Esophagus mucosa (tissue), 1 donor: ENCODE results near the gene MPV17L2. TPM values are rescaled to one million over a fixed set of nuclear protein-coding genes. Genes with fewer than 3 reads are reported as not detected.
"Not testable (repeated sequence)": the region's sequence is repeated elsewhere in the genome, so short reads cannot be mapped to it uniquely, and the experiment has no call there.

Experiments used
- ATAC-seq: fragments of 200-7000 bp; cut with Tn5 transposase; one replicate; pipeline ENCODE4 v1.9.1; 2020
- total RNA-seq: library from RNA; stranded (reverse); gene quantifications from one replicate; pipeline ENCODE4 v1.2.4, GENCODE V29; 2023
- donor health status: DM: yes; HTN: yes; CAD: no.

The MPV17L2 gene
- total RNA-seq, 1 donor from 2014 or later, result 6.8 TPM

DNA sequence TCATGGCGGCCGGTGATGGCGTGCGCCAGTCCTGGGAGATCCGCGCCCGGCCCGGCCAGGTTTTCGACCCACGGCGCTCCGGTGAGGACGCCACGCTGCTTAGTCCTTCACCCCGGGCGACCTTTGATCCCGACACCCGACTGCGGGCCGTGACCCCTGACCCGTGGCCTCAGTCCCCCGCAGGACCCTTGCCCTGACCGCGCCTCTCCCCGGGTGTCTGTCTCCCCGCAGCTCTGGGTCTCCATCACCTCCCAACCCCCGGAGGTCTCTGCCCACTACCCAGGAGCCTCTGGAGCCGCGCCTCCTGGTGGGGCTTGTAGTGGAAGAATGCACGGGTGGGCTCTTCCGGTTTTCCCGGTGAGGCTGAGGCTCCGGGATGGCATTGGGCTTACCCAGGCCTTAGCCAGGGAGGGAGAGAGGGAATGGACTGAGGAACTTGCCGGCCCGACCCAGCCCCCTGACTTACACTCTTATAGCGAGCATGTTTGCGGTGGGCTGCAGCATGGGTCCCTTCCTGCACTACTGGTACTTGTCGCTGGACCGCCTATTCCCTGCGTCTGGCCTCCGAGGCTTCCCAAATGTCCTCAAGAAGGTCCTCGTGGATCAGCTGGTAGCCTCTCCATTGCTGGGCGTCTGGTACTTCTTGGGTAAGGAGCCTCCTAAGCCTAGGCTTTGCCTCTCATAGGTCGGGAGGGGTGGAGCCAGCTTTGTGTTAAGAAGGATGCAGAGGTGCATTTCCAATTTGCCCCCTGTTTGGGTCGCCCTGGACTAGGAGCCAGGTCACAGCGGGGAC, 566 bp downstream of the MPV17L2 start:
- ATAC-seq, result peak; percentile 1

GRCh38 chr19:18194181-18194530, 1.1 kb downstream of the MPV17L2 start:
- no peak for ATAC-seq

DNA sequence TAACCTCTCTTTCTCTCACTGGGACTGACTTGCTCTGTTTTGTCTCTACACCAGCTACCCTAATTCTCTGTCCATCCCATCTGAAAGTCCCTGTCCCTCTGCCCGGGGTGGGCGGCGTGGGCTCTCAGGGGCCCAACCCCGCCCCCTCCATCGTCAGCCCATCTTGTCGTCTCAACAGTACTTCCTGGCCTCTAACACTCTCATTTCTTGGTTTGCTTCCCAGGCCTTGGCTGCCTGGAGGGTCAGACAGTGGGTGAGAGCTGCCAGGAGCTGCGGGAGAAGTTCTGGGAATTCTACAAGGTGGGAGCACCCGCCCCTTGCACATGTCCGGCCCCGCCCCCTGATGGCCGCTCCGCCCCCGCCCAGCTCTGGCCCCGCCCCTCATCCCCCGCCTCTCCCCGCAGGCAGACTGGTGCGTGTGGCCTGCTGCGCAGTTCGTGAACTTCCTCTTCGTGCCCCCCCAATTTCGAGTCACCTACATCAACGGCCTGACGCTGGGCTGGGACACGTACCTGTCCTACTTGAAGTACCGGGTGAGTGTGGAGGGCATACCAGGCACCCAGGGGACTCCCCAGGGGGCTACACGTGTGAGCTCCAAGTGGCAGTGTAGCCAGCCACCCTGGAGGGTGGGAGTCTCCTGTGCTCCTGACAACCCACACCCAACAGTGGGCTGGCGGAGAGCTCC, 1.7 kb downstream of the MPV17L2 start:
- no peak for ATAC-seq

GRCh38 chr19:18196511-18196845, 3.5 kb downstream of the MPV17L2 start:
- ATAC-seq, result no peak

- ATAC-seq, result no peak
Measured at GRCh38 chr19:18197306-18197705, 4.3 kb downstream of the MPV17L2 start.

DNA sequence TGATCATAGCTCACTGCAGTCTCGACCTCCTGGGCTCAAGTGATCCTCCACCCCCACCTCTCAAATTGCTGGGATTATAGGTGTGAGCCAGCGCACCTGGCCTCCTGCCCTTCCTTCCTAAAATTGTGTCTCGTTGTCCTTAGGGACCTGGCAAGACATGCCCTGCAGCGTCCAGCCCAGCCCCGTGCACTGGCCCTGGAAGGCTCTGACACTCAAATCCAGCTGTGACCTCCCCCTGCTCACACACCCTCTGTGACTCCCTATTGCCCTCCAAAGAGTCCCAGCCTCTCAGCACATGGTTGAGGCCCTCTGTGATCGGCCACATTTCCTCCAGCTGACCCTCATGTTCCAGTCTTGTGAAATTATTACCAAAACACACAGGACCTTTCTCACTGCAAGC, 4.9 kb downstream of the MPV17L2 start:
- no peak for ATAC-seq

DNA sequence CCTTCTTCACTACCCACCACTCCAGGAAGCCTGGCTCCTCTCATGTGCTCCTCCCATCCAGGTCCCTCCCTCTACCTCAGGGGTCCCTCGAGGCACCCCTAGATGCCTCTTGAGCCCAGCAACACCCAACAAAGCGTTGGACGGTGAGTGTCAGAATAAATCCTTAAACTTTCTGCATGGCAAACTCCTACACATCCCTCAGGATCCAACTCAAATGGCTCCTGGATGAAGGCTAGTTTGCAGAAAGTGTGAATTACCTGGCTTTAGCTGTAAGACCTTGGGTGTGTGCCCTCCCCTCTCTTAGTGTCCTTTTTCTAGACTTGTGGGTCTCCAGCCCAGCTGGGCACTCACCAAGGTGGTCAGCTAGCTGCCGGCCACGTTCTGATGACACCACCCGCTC, 5.4 kb downstream of the MPV17L2 start:
- ATAC-seq, result no peak

GRCh38 chr19:18202397-18202777, 9.4 kb downstream of the MPV17L2 start:
- ATAC-seq, result no peak

- peak; percentile 0 for ATAC-seq
Measured at GRCh38 chr19:18202778-18203407, 9.9 kb downstream of the MPV17L2 start.

GRCh38 chr19:18203408-18203862, 10.4 kb downstream of the MPV17L2 start:
- peak; percentile 5 for ATAC-seq

GRCh38 chr19:18203863-18204393, 10.9 kb downstream of the MPV17L2 start, which contains the start of gene RAB3A:
TSS of gene RAB3A (minus strand) at chr19:18204042. CDS start at chr19:18202740, 1,302 bp downstream.
- ATAC-seq, result peak; percentile 98

DNA sequence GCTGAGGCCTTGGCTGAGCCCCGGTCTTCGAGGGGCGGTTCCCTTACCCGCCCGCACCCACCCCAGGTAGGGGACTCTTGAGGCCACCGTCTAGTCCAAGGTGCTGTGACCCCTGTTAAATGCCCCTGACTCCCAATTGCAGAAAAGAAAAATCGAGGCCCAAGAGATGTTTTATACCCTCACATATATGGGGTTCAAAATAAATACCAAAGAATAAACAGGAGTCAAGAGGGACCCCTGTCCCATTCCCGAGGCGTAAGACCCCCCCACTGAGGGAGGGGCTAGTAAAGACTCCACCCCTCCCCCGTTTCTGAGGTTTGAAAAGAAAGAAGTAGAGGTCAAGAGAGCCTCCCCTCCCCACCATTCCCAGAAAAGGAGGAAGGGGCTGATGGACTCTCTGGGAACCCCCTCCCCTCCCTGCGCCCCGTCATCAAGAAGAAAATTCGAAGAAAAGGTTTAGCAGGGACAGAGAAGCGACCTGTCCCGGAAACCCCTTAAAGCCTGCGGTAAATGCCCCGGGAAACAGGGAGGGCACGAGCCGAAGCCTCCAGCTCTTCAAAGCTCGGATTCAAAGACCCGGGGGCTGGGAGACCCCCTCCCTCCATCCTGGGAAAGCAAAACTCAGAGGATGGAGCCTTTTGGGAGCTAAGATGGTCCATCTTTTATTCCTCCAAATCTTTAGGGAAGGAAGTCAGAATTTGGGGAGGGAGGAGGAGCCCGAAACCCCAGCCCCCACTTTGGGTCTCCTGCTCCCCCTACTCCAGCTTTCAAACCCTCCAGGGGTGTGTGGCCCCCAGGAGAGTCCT, 11.6 kb downstream of the MPV17L2 start:
- ATAC-seq, result peak; percentile 1

- peak; percentile 6 for ATAC-seq
Measured at GRCh38 chr19:18205200-18205892, 12.3 kb downstream of the MPV17L2 start.

- no peak for ATAC-seq
Measured at GRCh38 chr19:18206018-18206417, 13.0 kb downstream of the MPV17L2 start.

- ATAC-seq, result no peak
Measured at GRCh38 chr19:18208098-18208951, 15.3 kb downstream of the MPV17L2 start.

- ATAC-seq, result not testable (repeated sequence)
Measured at GRCh38 chr19:18209912-18210311, 16.9 kb downstream of the MPV17L2 start.

- ATAC-seq, result peak; percentile 6
Measured at GRCh38 chr19:18211683-18212082, 18.7 kb downstream of the MPV17L2 start.

GRCh38 chr19:18214779-18215433, 21.9 kb downstream of the MPV17L2 start:
- no peak for ATAC-seq

GRCh38 chr19:18216789-18217188, 23.8 kb downstream of the MPV17L2 start:
- ATAC-seq, result no peak

GRCh38 chr19:18218159-18218558, 25.1 kb downstream of the MPV17L2 start:
- peak; percentile 6 for ATAC-seq
